A549 (cell line): Measurements from ENCODE around the gene SCYL3. TPM values are rescaled to one million over a fixed set of nuclear protein-coding genes. Genes with fewer than 3 reads are reported as not detected.

Experiments
- ATAC-seq, 2 experiments: fragments of 200-7000 bp in 1 of 2; fragments of >200 bp in 1 of 2; cut with Nextera tagmentation in 1 of 2; cut with Tn5 transposase in 1 of 2; 3 replicates each; pipeline versions ENCODE4 v1.8.0 to v1.9.1; 2018 to 2020; ENCODE audit warnings: mild to moderate bottlenecking in 1 of 2, moderate library complexity in 1 of 2
- CTCF ChIA-PET: fragments of 300-600 bp; sonication (Branson Sonifier 250); formaldehyde crosslinking; extraction: SDS; loops from one replicate; lab custom pipeline; 2021; ENCODE audit warnings: antibody characterized with exemption, inconsistent platforms; lab: Yijun Ruan, JAX
- POLR2A ChIA-PET: fragments of 350-600 bp; formaldehyde crosslinking; extraction: SDS; loops from one replicate; lab custom pipeline; 2021; ENCODE audit warnings: antibody characterized with exemption, inconsistent platforms; lab: Yijun Ruan, JAX
- DNase-seq, 2 experiments: peaks; one replicate each; pipeline versions ENCODE4 v3.0.0 to v3.0.0-alpha.2; 2011 to 2016; ENCODE audit warnings: low read depth in 1 of 2, low spot score in 1 of 2
- FAIRE-seq: peaks from 2 replicates; lab custom pipeline; 2011; peaks lifted over from hg19 to GRCh38; lab: Jason Lieb, UNC
- H3K27ac ChIP-seq, 2 experiments: fragments of >200 bp; sonication (Bioruptor Twin); formaldehyde crosslinking; 3 replicates each; pipeline ENCODE4 v1.5.1; 2016 to 2017
- H3K4me1 ChIP-seq: fragments of >200 bp; sonication (Bioruptor Twin); formaldehyde crosslinking; 3 replicates; pipeline ENCODE4 v1.6.1; 2016
- H3K4me2 ChIP-seq: fragments of >200 bp; sonication (Bioruptor Twin); formaldehyde crosslinking; 3 replicates; pipeline ENCODE4 v1.6.1; 2016
- H3K4me3 ChIP-seq: fragments of >200 bp; sonication (Bioruptor Twin); formaldehyde crosslinking; 3 replicates; pipeline ENCODE4 v1.5.1; 2016
- H3K9me3 ChIP-seq: fragments of >200 bp; sonication (Bioruptor Twin); formaldehyde crosslinking; 3 replicates; pipeline ENCODE4 v1.6.1; 2016
- BHLHE40 ChIP-seq: IDR thresholded peaks from 2 replicates; pipeline ENCODE4 v1.6.1; 2012; ENCODE audit warnings: low read depth, low read length, inconsistent platforms
- CEBPB ChIP-seq, 2 experiments: fragments of >200 bp in 1 of 2; sonication (Bioruptor Twin) in 1 of 2; formaldehyde crosslinking in 1 of 2; IDR thresholded peaks; 2 replicates each; pipeline ENCODE4 v1.6.1; 2012 to 2016
- CHD2 ChIP-seq: fragments of 150-350 bp; IDR thresholded peaks from 2 replicates; pipeline ENCODE4 v1.6.1; 2014; ENCODE audit warnings: low read length; ENCODE audit not compliant: partially characterized antibody
- CHD4 ChIP-seq: fragments of 200-600 bp; sonication (generic); IDR thresholded peaks from 2 replicates; pipeline ENCODE4 v1.6.1; 2016; ENCODE audit warnings: antibody characterized with exemption, mild to moderate bottlenecking, borderline replicate concordance
- FOSB ChIP-seq: fragments of 250-450 bp; sonication (Bioruptor Pico); IDR thresholded peaks from 2 replicates; pipeline ENCODE4 v1.5.0; 2020; ENCODE audit warnings: mild to moderate bottlenecking, moderate library complexity
- FOSL2 ChIP-seq, 2 experiments: fragments of 450-650 bp in 1 of 2; fragments of >200 bp in 1 of 2; sonication (Bioruptor Twin) in 1 of 2; formaldehyde crosslinking; IDR thresholded peaks; 2 replicates each; pipeline versions ENCODE4 v1.5.0 to v1.6.1; 2016 to 2020; ENCODE audit warnings: mild to moderate bottlenecking in 1 of 2, moderate library complexity in 1 of 2
- FOXS1 ChIP-seq: fragments of 250-450 bp; sonication (Bioruptor Pico); IDR thresholded peaks from 2 replicates; pipeline ENCODE4 v1.5.0; 2020; ENCODE audit warnings: mild to moderate bottlenecking, moderate library complexity
- HDAC2 ChIP-seq: fragments of 200-600 bp; sonication (generic); IDR thresholded peaks from 2 replicates; pipeline ENCODE4 v1.6.1; 2016
- HOXA7 ChIP-seq: fragments of 250-450 bp; sonication (Bioruptor Pico); IDR thresholded peaks from 2 replicates; pipeline ENCODE4 v1.5.0; 2020; ENCODE audit warnings: mild to moderate bottlenecking, moderate library complexity
- HOXB13 ChIP-seq: fragments of 250-450 bp; sonication (Bioruptor Pico); IDR thresholded peaks from 2 replicates; pipeline ENCODE4 v1.5.0; 2020; ENCODE audit warnings: low read depth, mild to moderate bottlenecking, moderate library complexity
- HOXB5 ChIP-seq: fragments of 250-450 bp; sonication (Bioruptor Pico); IDR thresholded peaks from 2 replicates; pipeline ENCODE4 v1.5.0; 2020; ENCODE audit warnings: mild to moderate bottlenecking, moderate library complexity
- JUN ChIP-seq, 2 experiments: fragments of >200 bp; sonication (Bioruptor Twin); formaldehyde crosslinking; IDR thresholded peaks; 2 replicates in 1 of 2; 3 replicates in 1 of 2; pipeline ENCODE4 v1.6.1; 2016 to 2017
- JUNB ChIP-seq: fragments of >200 bp; sonication (Bioruptor Twin); formaldehyde crosslinking; IDR thresholded peaks from 2 replicates; pipeline ENCODE4 v1.6.1; 2016
- MAZ ChIP-seq: fragments of 150-350 bp; IDR thresholded peaks from 2 replicates; pipeline ENCODE4 v1.6.1; 2014; ENCODE audit warnings: antibody characterized with exemption, low read depth, low read length, borderline replicate concordance
- MYC ChIP-seq: IDR thresholded peaks from 2 replicates; pipeline ENCODE4 v1.6.1; 2012; ENCODE audit warnings: mild to moderate bottlenecking, inconsistent platforms, low read length, improper control_type of control experiment, borderline replicate concordance
- NPAS2 ChIP-seq: fragments of 250-450 bp; sonication (Bioruptor Pico); IDR thresholded peaks from 2 replicates; pipeline ENCODE4 v1.8.0; 2022; ENCODE audit warnings: mild to moderate bottlenecking, moderate library complexity, borderline replicate concordance
- RAD21 ChIP-seq, 2 experiments: fragments of >200 bp in 1 of 2; sonication (Bioruptor Twin) in 1 of 2; formaldehyde crosslinking in 1 of 2; IDR thresholded peaks in 1 of 2; conservative IDR thresholded peaks in 1 of 2; 2 replicates in 1 of 2; 3 replicates in 1 of 2; pipeline ENCODE4 v1.6.1; 2012 to 2018; ENCODE audit warnings: inconsistent platforms in 1 of 2
- RFX5 ChIP-seq: fragments of 450-650 bp; IDR thresholded peaks from 2 replicates; pipeline ENCODE4 v1.7.1; 2014; ENCODE audit warnings: antibody characterized with exemption, mild to moderate bottlenecking, moderate library complexity
- RNF2 ChIP-seq: fragments of 200-600 bp; sonication (generic); IDR thresholded peaks from 2 replicates; pipeline ENCODE4 v1.6.1; 2016; ENCODE audit warnings: low read depth, mild to moderate bottlenecking, antibody characterized with exemption, moderate library complexity, borderline replicate concordance
- SMC3 ChIP-seq: fragments of >200 bp; sonication (Bioruptor Twin); formaldehyde crosslinking; IDR thresholded peaks from 3 replicates; pipeline ENCODE4 v1.6.1; 2018; ENCODE audit warnings: inconsistent platforms
- SREBF2 ChIP-seq: fragments of 450-650 bp; IDR thresholded peaks from 2 replicates; pipeline ENCODE4 v1.6.1; 2014; ENCODE audit warnings: mild to moderate bottlenecking, moderate library complexity
- ZC3H11A ChIP-seq: fragments of 450-650 bp; IDR thresholded peaks from 2 replicates; pipeline ENCODE4 v1.6.1; 2014; ENCODE audit warnings: antibody characterized with exemption, mild to moderate bottlenecking
- ZFP36 ChIP-seq: fragments of 450-650 bp; IDR thresholded peaks from 2 replicates; pipeline ENCODE4 v1.6.1; 2014; ENCODE audit warnings: borderline replicate concordance; ENCODE audit not compliant: partially characterized antibody
- ZSCAN20 ChIP-seq: fragments of 250-450 bp; sonication (Bioruptor Pico); IDR thresholded peaks from 2 replicates; pipeline ENCODE4 v1.8.0; 2022; ENCODE audit warnings: mild to moderate bottlenecking, moderate library complexity
- whole genome bisulfite sequencing: methylation state at CpG from one replicate; pipeline ENCODE4 v1.1.6; 2017; ENCODE audit errors: missing lambda C conversion rate; 5-methylcytosine and 5-hydroxymethylcytosine counted together
- polyA plus RNA-seq, 4 experiments: library from polyadenylated mRNA; depleted of rRNA in 3 of 4; stranded (reverse); fragments of >200 nt; fragmentation: RNase III in 1 of 4; extraction: RNeasy Plus Mini Kit Qiagen cat#74134 plus additional on column Dnase treatment in 1 of 4; gene quantifications; 2 replicates in 3 of 4; 3 replicates in 1 of 4; pipeline ENCODE4 v1.2.3, GENCODE V29; 2011 to 2017
- TF ChIP-seq, protein P1 (sequence below): IDR thresholded peaks from 2 replicates; pipeline ENCODE4 v1.6.1; 2012; ENCODE audit warnings: low read depth, borderline replicate concordance
- TF ChIP-seq, protein P2 (sequence below): fragments of 250-450 bp; sonication (Bioruptor Pico); IDR thresholded peaks from 2 replicates; pipeline ENCODE4 v1.5.0; 2021; ENCODE audit warnings: mild to moderate bottlenecking, moderate library complexity, borderline replicate concordance
- TF ChIP-seq, protein P3 (sequence below): fragments of 450-650 bp; IDR thresholded peaks from 2 replicates; pipeline ENCODE4 v1.6.1; 2014; ENCODE audit warnings: antibody characterized with exemption
- TF ChIP-seq, protein P4 (sequence below): fragments of >200 bp; sonication (Bioruptor Twin); formaldehyde crosslinking; IDR thresholded peaks from 3 replicates; pipeline ENCODE4 v1.6.1; 2016

The SCYL3 gene
- polyA plus RNA-seq, 2 of the 4 experiments (the other 2 are of a cell fraction) = 3.2 to 7.3 TPM

DNA sequence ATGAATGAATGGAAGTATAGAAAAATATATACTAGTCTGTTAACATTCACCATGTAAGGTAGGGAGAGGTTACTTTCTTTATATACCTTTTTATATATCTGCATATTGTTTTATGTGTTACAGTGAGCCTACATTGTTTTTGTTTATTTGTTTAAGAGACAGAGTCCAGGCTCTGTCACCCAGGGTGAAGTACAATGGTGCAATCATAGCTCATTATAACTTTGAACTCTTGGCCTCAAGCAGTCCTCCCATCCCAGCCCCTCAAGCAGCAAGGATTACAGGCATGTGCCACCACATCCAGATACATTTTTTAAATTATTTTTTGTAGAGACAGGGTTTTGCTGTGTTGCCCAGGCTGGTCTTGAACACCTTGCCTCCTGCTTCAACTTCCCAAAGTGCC lies 7.4 kb upstream of the SCYL3 start:
- Histone ChIP-seq H3K4me1 (no peaks in the 10 kb centered on the region), H3K4me3 (no peak overlapping the region), H3K27ac (no peak overlapping the region), H3K9me3 (no peaks in the 10 kb centered on the region), H3K4me2 (no peak overlapping the region)
- ChIA-PET CTCF (no interaction called here), POLR2A (no interaction called here)
- ATAC-seq = no peak
- no peak for FAIRE-seq
- DNase-seq = no peak
- TF ChIP-seq NPAS2 (CRISPR knock-in tag) (no peak), HDAC2 (no peak)

DNA sequence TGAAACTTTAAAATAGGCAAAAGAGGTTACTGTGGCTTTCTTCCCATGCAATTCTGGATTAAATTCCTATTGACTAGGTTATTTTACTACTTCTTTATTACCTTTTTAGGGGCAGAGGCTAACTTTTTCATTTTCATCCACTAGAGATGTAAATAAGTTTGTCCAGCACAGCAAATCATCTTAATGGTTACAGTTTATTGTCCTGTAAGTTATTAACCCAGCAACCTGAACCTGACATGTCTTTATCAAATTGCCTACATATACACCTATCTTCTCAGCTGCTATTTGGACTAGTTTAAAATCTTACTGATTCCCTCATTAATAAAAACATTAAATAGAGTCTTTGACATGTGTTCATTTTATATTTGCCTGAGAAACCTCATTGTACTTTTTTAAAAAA lies 6.9 kb upstream of the SCYL3 start:
- DNase-seq (no peak), ATAC-seq (no peak), FAIRE-seq (no peak)
- Histone ChIP-seq H3K4me3 (no peak overlapping the region), H3K4me2 (no peak overlapping the region), H3K27ac (no peak overlapping the region), H3K9me3 (no peaks in the 10 kb centered on the region), H3K4me1 (no peaks in the 10 kb centered on the region)
- TF ChIP-seq, protein P1, sequence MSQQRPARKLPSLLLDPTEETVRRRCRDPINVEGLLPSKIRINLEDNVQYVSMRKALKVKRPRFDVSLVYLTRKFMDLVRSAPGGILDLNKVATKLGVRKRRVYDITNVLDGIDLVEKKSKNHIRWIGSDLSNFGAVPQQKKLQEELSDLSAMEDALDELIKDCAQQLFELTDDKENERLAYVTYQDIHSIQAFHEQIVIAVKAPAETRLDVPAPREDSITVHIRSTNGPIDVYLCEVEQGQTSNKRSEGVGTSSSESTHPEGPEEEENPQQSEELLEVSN = no peak
- TF ChIP-seq JUNB (no peak), ZSCAN20 (CRISPR knock-in tag) (no peak), JUN (IDR thresholded peaks at IDR 0.05) (no peak), CHD4 (no peak), MYC (no peak), FOSB (CRISPR knock-in tag) (no peak), ZC3H11A (no peak), CHD2 (no peak), RFX5 (no peak), RAD21 (conservative IDR thresholded peaks at IDR 0.05 in 1 of 2, IDR thresholded peaks at IDR 0.05 in 1 of 2) (no peak), SREBF2 (no peak), BHLHE40 (no peak), ZFP36 (no peak), HOXA7 (no peak)
- TF ChIP-seq, protein P2, sequence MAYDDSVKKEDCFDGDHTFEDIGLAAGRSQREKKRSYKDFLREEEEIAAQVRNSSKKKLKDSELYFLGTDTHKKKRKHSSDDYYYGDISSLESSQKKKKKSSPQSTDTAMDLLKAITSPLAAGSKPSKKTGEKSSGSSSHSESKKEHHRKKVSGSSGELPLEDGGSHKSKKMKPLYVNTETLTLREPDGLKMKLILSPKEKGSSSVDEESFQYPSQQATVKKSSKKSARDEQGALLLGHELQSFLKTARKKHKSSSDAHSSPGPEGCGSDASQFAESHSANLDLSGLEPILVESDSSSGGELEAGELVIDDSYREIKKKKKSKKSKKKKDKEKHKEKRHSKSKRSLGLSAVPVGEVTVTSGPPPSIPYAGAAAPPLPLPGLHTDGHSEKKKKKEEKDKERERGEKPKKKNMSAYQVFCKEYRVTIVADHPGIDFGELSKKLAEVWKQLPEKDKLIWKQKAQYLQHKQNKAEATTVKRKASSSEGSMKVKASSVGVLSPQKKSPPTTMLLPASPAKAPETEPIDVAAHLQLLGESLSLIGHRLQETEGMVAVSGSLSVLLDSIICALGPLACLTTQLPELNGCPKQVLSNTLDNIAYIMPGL = no peak
- ChIA-PET CTCF (no interaction called here), POLR2A (no interaction called here)

DNA sequence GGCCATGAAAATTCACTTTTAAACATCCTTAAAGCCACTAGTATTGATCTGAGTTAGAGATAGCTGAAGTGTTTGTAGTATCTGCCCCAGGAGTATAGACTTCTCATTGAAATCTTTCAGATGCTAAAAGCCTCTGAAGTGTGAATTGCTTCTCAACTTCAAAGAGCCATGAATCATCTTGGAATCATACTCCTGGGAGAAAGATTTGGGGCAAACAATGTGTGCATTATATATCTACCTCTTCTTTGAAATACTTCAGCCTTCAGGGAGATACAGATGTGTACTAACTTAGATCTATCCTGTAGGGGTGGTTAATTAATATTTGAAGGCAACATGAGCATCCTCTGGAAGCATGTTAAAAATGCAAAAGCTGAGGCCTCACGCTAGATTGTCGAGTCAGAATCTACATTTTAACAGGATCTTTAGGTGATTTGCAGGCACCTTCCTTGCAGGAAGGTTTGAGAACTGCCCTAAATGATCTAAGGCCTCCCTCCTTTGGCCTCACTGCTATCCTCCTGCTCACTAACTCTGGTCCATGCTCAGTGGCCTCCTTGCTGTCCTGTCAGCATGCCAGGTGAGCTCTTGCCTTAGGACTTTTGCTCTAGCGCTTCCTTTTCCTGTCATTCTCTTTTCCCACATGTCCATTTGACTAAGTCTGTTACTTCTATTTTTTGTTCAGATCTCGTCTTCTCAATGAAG lies 6.0 kb upstream of the SCYL3 start:
- WGBS = 54% methylated on average over 4 of the region's 4 CpGs
- FAIRE-seq = no peak
- ATAC-seq = no peak
- Histone ChIP-seq H3K4me2 (no peak overlapping the region), H3K4me3 (no peak overlapping the region), H3K4me1 (no peaks in the 10 kb centered on the region), H3K9me3 (no peaks in the 10 kb centered on the region), H3K27ac (no peak overlapping the region)
- DNase-seq = no peak
- POLR2A ChIA-PET = no interaction called here
- TF ChIP-seq HOXB5 (CRISPR knock-in tag) (no peak), HOXB13 (no peak), FOXS1 (CRISPR knock-in tag) (no peak), CEBPB (IDR thresholded peaks at IDR 0.05) (no peak), RNF2 (no peak), JUN (IDR thresholded peaks at IDR 0.05) (no peak), JUNB (no peak), MAZ (no peak), SMC3 (no peak), RFX5 (no peak), BHLHE40 (no peak), RAD21 (conservative IDR thresholded peaks at IDR 0.05 in 1 of 2, IDR thresholded peaks at IDR 0.05 in 1 of 2) (no peak), MYC (no peak), ZFP36 (no peak), FOSL2 (IDR thresholded peaks at IDR 0.05) (no peak), FOSL2 (CRISPR knock-in tag; IDR thresholded peaks at IDR 0.05) (no peak), ZSCAN20 (CRISPR knock-in tag) (no peak)
- TF ChIP-seq, protein P2 = no peak
- TF ChIP-seq, protein P3, sequence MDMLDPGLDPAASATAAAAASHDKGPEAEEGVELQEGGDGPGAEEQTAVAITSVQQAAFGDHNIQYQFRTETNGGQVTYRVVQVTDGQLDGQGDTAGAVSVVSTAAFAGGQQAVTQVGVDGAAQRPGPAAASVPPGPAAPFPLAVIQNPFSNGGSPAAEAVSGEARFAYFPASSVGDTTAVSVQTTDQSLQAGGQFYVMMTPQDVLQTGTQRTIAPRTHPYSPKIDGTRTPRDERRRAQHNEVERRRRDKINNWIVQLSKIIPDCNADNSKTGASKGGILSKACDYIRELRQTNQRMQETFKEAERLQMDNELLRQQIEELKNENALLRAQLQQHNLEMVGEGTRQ = no peak
- TF ChIP-seq, protein P4, sequence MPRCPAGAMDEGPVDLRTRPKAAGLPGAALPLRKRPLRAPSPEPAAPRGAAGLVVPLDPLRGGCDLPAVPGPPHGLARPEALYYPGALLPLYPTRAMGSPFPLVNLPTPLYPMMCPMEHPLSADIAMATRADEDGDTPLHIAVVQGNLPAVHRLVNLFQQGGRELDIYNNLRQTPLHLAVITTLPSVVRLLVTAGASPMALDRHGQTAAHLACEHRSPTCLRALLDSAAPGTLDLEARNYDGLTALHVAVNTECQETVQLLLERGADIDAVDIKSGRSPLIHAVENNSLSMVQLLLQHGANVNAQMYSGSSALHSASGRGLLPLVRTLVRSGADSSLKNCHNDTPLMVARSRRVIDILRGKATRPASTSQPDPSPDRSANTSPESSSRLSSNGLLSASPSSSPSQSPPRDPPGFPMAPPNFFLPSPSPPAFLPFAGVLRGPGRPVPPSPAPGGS = no peak
- CTCF ChIA-PET = no interaction called here
